Posterior cingulate gyrus (tissue), 11 donors: Measurements from ENCODE around the gene CCDC187.

ENCODE experiments used
- DNase-seq, 10 donors: peaks; one replicate each; pipeline versions ENCODE4 v3.0.0 to v3.0.0-alpha.2; 2020 to 2021; ENCODE audit warnings: mixed read lengths in 3 of 10
- intact Hi-C: fragments of 100-400 bp; cut with DNase I; formaldehyde crosslinking; loops from one replicate; pipeline ENCODE4 v1.15.1; 2023

CCDC187 gene

DNA sequence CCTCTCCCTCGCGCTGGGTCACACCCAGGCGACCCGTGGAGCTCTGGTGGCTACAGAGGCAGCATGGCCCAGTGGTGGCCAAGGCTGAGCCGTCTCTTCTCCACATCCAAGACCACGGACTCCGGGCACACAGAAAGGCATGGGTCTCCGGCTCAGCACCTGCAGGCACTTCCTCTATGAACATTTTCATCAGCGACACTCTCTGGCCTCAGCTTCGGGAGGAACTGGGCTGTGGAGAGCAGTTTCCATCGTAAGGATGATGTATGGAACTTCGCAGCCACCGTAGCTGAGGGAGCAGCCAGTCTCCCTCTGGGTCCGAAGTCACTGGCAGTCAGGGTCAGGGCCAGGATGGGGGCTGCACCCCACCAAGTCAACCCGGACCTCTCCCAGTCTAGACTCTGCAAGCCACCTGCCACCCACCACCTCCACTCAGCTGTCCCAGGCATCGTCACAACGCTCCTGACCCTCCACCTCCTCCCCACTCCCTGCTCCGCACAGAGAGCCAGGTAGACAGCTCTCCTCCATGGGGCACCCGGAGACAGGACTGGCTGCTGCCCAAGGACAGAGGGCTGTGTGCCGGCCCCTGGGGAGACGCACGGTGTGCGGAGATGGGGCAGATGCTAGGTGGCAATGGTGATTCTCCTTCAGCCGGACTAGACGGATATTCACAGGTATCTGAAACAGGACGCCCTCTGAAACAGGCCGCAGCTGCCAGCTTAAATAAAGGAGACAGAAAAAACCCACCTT is 68.0 kb downstream of the CCDC187 start:
- intact Hi-C loops, result no loop called here
- DNase-seq, result no peak

DNA sequence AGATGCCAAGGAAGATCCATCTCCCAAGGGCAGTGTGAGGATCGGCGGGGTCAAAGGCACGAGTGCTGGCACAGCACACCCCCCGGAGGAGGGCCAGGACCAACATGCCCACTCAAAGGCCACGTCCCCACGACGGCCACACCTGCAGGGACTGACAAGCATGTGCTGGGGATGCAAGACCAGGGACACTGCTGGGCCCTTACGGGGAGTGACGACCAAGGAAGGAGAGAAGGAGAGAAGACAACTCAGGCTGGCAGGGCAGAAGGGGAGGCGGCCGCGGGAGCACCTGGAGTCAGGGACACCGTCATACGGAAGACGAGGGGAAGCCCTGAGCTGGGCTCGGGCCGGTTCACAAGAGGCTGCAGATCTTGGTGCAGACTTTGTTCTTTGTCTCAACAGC is 68.7 kb downstream of the CCDC187 start:
- DNase-seq, result no peak
- intact Hi-C loops, result no loop called here

DNA sequence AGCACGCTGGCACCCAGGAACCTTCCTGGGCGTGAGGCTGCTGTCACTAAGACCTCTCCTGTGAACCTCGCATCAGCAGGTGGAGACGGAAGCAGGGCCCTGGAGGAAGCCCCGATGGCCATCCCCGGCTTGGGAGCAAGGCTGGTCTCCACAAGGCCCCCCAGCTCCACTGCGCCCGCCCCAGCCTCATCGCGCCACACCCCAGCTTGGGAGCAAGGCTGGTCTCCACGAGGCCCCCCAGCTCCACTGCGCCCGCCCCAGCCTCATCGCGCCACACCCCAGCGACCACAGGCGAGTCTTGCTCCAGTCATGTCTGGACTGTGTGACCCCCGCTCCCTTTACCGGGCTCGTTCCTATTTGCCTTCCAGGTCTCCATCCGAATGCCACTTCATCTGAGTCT is 69.3 kb downstream of the CCDC187 start:
- DNase-seq, result no peak
- intact Hi-C loops, result no loop called here

DNA sequence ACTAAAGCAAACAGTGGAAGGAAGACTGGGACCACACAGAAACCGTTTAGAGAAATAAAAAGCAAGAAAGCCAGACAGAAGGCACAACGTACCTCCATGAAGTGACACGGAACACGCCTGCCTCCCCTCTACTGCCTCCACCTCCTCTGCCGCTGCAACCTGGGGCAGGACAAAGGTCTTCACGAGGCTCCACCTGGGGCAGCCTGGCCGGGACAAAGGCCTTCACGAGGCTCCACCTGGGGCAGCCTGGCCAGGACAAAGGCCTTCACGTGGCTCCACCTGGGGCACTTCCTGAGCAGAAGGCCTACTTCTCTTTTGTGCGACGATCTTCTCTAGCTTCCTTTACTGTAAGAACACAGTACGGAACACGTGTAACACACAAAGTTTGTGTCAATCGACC is 70.0 kb downstream of the CCDC187 start:
- DNase-seq, result no peak
- intact Hi-C loops, result no loop called here

DNA sequence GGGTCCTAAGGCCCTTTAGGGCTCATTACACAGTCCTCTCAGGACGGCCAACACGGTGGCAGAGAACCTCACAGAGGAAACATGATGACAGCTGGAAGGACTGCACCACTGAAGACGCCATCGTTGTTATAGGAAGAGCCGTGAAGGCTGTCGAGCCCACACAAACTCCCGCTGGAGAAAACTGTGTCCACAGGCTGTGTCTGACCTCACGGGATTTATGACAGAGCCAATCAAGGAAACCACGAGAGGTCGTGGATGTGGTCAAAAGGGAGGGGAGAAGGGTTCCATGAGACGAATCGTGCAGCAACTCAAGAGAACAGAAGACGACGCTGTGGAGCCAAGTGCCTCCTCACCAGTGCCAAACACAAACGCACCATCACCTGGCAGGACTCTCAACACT is 70.5 kb downstream of the CCDC187 start:
- intact Hi-C loops, result no loop called here
- no peak for DNase-seq

DNA sequence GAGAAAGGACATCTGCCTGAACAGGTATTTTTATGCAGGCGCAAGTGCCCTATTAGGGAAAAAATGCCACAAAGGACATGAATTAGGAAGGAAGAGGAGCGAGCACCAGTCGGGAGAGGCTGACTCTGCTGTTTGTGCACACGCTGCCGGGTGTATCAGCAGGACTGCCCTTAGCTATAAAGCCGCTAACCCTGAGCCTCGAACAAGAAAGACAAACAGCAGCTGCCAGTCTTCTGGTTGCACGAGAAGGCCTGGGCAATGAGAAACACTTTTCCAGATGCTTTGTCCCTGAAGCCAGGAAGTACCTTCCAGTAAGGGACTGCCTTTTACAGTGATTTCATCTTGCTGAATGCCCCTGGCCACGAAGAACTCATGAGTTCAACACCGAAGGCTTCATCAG is 70.9 kb downstream of the CCDC187 start:
- no peak for DNase-seq
- intact Hi-C loops, result no loop called here

DNA sequence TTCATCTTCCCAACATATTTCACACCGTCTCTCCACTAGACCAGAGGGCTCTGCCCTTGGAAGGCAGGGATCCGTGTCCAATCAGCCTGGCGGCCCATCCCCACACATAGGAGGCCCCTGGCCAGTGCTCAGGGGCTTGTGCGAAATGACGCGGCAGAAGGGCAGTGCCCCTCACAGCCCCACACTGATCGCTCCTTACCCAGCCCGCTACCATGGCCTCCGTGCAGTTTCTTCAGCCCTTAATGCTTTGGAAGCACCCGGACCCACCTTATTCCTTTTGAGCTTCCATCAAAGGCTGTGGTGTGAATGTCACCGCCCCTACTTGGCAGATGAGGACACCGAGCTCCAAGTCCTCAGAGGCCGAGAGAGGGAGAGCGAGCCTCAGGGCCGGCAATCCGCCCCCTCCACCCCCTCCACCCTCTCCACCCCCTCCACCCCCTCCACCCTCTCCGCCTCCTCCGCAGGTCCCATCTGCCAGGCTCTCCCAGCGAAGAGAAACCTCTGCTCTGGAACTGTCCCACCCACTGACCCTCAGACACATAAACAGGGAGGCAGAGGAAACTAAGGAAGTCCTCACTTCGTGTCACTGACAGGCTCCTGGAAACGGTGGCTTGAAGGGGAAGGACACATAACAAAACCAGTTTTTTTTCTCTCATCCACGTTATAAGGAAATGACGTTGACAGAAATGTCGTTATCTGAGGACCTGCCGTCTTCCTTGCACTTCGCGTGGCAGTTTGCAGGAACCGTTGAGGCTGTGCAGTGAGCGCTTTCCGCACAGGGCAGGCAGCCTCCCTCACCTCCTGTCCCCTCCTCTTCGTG is 72.2 kb downstream of the CCDC187 start:
- DNase-seq, result no peak
- intact Hi-C loops, result no loop called here

DNA sequence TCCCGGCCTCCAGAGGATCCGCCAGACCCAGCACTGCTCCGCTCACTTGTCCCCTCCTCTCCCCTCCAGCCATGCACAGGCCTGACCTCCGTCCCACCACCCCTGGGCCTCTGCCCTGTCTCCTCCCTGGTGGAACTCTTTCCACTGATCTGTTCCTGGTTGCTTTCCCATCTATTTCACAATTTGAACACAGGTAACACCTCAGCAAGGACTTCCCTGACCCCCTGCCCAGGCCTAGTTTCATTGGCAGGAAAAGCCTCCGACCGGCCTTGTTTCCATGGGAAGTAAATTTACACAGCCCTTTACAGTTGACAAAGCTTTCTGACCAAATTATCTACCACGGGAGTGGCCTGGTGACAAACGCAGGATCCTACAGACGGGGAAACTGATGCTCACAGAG is 73.1 kb downstream of the CCDC187 start:
- no peak for DNase-seq
- intact Hi-C loops, result no loop called here

DNA sequence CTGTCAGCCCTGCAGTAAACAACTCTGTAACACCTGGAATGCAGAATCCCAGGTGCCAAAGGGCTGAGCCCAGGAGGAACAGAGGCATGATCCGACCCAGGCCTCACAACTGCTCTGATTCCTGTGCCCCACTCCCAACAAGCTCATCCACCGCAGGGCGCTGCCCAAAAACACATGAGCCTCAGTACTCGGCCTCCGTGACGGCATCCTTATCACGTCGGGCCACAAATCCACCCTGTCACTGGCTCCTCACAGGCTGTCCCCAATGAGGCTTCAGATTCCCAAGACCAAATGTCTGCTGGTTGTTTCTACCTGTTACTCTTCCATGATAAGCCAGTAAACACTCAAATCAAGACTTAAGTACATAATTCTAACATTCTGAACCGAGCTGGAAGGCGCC is 73.5 kb downstream of the CCDC187 start:
- intact Hi-C loops, result no loop called here
- DNase-seq, result peak in 1 of 10 donors; percentile 41

DNA sequence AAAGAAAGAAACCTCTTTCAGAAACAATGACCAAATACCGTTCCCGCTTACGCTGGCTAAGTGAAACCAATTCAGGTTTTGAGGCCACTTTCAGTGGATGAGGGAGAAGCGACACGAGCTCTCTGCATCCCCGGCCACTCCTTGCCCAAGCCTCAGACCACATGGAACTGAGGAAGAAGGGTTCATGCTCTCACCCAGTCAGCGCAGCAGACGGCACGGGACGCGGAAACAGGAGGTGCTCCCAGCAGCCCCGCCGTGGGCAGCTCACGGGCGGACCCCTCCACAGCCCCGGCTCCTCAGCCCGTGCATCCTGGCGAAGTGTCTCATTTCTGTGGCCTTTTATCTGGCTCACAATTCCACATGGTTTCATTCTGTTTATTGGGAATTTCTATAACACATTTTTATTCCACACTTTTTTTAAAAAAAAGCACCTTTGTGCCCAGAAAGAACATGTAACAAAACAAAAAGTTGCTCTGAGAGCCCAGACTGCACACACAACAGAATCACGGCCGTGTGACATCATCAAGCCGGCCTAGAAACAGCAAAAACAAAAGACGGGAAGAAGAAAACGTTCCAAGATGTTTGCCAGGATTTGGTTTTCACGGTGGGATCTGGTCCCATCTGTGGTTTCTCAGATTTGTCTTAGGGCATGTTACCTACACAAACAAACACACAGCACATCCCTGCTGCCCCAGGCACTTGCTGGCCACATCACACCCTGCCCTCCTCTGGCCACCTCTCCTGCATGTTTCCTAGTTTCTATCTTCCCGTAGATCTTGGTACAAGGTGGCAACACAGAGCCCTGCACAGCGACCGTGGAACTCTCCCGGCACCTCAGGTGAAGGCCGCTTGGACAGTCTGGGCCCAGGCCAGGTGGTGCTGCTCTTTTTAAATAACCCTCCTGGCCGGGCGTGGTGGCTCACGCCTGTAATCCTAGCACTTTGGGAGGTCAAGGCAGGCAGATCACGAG is 74.5 kb downstream of the CCDC187 start:
- intact Hi-C loops, result no loop called here
- DNase-seq, result peak in 1 of 10 donors; percentile 65

DNA sequence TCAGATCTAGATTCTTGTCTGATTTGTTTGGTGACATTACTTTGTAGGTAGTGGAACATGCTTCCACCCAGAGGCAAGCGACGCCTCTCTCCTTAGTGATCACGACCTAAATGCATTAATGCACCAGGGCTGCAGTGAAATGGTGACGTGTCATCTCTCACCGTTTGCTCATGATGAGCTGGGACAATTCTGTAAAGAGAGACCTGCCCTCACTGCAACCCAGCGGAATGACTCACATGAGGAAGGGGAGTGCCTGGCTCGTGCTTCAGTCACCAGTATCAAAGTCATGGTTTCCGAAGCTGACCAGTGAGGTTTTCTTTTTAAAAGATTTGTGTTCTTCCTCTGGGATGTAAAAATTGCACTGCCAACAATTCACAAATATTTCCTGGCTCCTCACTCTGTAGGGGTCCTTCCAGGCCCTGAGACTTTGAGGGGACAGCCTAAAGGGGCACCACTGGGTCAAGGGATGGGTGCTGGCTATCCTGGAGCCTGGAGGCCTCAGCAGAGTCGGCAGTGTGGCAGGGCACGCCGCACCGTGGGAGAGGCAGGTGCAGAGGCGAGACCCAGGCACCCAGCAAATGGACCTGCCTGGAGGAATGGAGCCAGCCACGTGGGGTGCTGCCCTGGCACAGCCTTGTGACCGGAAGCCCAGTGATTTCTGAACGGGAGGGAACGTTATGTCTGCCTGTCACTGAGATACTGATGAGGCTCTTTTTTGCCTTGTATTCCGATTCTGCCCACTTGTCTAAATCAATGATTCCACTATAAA is 75.6 kb downstream of the CCDC187 start:
- intact Hi-C loops, result no loop called here
- peak in 1 of 10 donors; percentile 44 for DNase-seq

DNA sequence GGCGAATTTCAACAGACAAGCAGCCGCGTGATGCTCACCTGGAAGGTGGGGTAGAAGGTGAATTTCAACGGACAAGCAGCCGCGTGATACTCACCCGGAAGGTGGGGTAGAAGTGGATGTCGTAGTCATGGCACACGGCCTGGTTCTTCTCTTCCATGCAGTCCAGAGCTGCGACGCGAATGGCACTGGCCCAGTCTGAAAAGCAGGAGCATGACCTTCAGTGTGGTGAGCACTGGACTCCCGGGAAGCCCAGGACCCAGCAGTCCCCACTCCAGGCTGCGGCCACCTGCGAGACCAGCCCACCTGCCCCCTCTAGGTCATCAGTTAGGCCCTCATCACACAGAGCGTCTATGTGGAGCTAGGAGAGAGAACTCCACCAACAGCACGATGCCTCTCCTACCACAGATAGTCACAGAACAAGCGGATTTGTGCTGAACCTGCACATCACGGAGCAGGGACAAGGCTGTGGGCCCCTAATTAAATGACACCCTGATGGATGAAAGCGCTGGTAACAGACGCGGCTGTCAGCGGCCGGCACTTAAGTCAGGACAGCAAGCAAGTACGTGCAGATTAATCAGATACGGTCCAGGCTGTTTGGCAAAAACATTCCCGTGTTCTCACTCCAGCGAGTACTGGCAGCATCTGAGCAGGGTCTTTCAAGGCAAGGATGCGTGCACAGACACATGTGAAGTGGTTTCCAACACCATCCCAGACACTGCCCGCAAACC is 77.0 kb downstream of the CCDC187 start:
- intact Hi-C loops, result no loop called here
- peak in 1 of 10 donors; percentile 54 for DNase-seq

DNA sequence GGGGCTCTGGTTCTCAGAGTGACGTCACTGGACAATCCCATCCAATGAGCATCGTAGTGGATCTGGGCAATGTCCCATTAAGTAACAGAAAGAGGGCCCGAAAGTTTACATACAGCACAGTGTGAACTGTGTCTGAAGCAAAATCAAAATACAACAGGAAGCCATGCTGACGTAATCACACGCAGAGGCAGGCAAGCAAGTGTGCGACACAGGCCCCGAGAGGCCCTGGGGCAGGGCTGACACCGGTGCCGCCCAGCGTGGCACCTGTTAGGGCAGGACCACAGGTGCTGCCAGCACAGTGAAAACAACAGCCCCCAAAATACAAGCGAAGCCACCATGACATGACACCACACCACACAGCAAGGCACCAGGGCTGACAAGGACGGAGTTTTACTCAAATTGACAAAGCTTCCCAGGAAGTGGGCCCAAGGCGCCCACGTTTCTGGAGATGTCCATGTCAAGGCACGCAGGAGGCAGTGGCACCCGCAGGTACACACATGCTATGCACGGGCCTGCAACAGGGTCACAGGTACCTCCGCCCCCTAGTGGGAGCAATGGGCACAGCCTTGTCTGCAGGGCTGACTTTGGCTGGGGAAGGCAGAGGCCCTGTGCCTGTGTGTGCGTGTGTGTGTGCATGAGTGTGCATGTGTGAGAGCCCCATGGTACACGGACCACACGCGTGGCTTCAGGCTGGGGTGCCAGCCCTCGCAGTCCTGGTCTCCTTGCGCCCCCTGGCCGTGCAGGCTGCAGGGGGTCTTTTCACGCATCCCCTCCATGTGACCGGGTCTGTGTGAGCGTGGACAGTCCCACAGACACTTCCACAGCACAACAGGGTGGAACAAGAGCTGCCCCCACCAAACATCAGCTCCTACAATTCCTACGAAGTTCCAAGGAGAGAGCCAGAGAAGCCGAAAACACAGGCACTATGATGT is 77.9 kb downstream of the CCDC187 start:
- intact Hi-C loops, result no loop called here
- DNase-seq, result peak in 6 of 10 donors; percentile 29 to 72 (median 40)

DNA sequence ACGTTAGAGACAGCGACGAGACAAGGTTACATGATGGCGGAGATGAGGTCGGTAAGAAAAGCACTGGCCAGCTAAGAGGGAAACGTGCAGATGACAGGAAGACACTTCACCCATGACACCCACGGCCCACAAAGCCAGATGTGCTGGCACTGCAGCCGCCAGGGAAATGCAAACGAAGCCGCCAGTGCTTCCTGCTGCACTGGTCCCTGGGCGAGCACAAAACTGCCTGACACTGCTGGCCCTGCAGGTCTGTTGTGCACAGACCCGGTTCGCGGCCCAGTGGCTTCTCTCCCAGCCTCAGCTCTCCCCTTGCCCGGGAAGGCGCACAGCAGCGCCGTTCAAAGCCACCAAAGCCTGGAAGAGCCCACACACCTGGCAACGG is 78.5 kb downstream of the CCDC187 start:
- DNase-seq, result no peak
- intact Hi-C loops, result no loop called here

DNA sequence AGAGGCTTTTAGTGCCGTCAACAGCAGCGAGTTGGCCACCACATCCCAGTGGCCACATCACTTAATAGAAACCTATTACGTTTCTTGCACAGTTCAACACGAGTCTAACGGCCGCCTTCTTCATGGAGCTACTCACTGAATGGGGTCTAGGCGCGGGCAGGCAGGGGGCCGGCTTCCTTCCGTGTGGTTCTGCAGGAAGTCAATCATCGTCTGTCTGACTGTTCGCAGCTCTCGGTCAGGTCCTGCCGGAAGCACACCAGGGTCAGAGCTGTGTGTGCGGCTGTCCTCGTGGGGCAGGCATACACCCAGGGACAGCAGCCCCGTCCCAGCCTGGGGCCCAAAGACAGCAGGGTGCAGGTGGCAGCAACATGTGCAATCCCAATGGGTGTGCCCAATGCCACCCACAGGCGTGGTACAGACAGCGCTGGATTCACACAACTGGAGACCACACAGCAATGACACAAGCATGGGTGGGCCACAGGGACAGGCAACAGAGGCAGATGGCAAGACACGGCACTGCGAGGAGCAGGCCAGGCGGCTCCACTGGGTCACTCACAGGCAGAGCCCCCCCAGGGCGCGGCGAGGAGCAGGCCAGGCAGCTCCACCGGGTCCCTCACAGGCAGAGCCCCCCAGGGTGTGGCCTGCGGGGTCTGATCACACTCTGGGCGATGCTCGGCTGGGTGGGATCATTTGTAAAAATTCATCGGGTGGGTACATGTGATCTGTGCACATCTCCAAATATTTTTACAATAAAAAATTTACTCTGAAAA is 79.8 kb downstream of the CCDC187 start:
- intact Hi-C loops, result no loop called here
- DNase-seq, result peak in 1 of 10 donors; percentile 46

DNA sequence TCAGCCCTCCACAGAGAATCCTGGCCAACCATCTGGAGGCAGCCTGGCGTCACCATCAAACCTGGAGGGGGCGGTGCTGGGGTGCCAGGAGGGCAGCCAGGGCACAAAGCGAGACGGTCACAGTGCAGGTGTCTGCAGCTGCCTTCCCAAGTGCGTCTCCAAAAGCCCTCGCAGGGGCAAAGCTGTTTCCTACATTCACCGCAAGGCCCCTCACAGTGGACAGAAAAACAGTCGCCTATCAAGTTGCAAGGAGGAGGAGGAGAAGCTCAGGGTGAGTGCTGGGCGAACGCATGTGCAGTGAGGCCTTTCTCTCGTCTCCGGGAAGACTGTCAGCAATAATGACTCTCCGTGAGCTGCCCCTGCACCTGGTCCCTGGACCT is 81.0 kb downstream of the CCDC187 start:
- intact Hi-C loops, result no loop called here
- no peak for DNase-seq

DNA sequence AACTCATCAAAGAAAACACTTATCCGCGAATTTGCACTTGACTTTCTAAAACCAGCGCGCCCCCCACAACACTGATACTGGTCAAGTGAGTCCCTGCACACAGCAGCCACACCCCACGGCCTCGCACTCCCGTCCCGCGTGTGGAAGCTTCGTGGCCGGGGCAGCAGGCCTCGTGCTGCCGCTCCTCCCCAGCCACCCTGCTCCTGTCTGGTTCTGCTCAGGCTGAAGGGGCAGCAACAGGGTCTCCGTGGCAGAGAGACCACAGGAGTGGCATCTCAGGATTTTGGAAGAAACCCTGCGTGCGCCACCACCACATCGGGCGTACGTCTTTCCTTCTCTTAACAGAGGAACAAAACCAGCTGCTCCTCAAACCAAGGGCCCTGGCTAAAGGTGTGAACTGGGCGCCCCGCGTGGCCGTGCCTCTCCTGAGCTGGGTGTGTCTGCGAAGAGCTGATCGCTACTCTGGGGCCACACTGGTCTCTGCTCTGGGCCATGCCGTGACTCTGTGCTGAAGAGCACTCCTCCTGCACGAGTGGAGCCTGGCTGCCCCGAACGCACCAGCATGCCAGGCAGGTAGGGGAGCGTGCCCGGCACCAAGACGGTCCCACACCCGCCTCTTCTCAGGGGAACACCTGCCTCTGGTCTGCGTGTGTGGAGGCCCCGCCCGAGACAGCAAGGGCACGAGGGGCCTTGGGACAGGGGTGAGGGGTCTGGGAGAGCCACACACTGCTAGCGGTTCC is 81.6 kb downstream of the CCDC187 start:
- intact Hi-C loops, result no loop called here

More for the DNA sequence above, 81.6 kb downstream of the CCDC187 start:
- DNase-seq, result peak in 1 of 10 donors; percentile 62
